Superior temporal gyrus (tissue), 1 donor: ENCODE results near the gene C3orf18.

Source experiments
- DNase-seq: peaks from one replicate; pipeline ENCODE4 v3.0.0-alpha.2; 2016; ENCODE audit errors: extremely low spot score

Gene C3orf18

GRCh38 chr3:50580683-50581458 lies 13.3 kb upstream of the C3orf18 start:
- DNase-seq = no peak

GRCh38 chr3:50577348-50577747 lies 9.8 kb upstream of the C3orf18 start:
- DNase-seq = no peak

GRCh38 chr3:50575372-50575771 lies 7.8 kb upstream of the C3orf18 start:
- no peak for DNase-seq

- DNase-seq = no peak
Observed at GRCh38 chr3:50574444-50574831, 6.9 kb upstream of the C3orf18 start.

- DNase-seq = no peak
Observed at GRCh38 chr3:50573566-50574443, 6.3 kb upstream of the C3orf18 start.

GRCh38 chr3:50572801-50573371 lies 5.3 kb upstream of the C3orf18 start:
- no peak for DNase-seq

- DNase-seq = peak; percentile 82
Observed at GRCh38 chr3:50572158-50572557, 4.6 kb upstream of the C3orf18 start.

- DNase-seq = no peak
Observed at GRCh38 chr3:50571486-50571885, 3.9 kb upstream of the C3orf18 start.

GRCh38 chr3:50570508-50571279 lies 3.1 kb upstream of the C3orf18 start:
- DNase-seq = no peak

GRCh38 chr3:50568947-50569749 lies 1.6 kb upstream of the C3orf18 start, which contains the start of gene HEMK1:
Gene HEMK1, plus strand, starts transcription at chr3:50569522. Its CDS starts 1,583 bp downstream, at chr3:50571105.
- peak; percentile 94 for DNase-seq

- no peak for DNase-seq
Observed at GRCh38 chr3:50567011-50567385, 549 bp downstream of the C3orf18 start.

GRCh38 chr3:50564321-50564720 lies 3.2 kb downstream of the C3orf18 start:
- DNase-seq = no peak

- DNase-seq = no peak
Observed at GRCh38 chr3:50563867-50564266, 3.7 kb downstream of the C3orf18 start.

- no peak for DNase-seq
Observed at GRCh38 chr3:50562861-50563260, 4.7 kb downstream of the C3orf18 start.

GRCh38 chr3:50559702-50560101 lies 7.8 kb downstream of the C3orf18 start:
- no peak for DNase-seq

- DNase-seq = no peak
Observed at GRCh38 chr3:50557915-50558314, 9.6 kb downstream of the C3orf18 start.

- no peak for DNase-seq
Observed at GRCh38 chr3:50557106-50557505, 10.4 kb downstream of the C3orf18 start.

- no peak for DNase-seq
Observed at GRCh38 chr3:50554553-50554952, 13.0 kb downstream of the C3orf18 start.

GRCh38 chr3:50552598-50552997 lies 14.9 kb downstream of the C3orf18 start:
- no peak for DNase-seq

- DNase-seq = no peak
Observed at GRCh38 chr3:50551681-50552435, 15.7 kb downstream of the C3orf18 start.
